CD4-positive, alpha-beta T cell treated with Interleukin-21 for 1 hour (primary cell): Measurements from ENCODE around the gene NFASC.

Experiments
- DNase-seq: peaks from one replicate; pipeline ENCODE4 v3.0.0-alpha.2; 2020

NFASC gene

DNA sequence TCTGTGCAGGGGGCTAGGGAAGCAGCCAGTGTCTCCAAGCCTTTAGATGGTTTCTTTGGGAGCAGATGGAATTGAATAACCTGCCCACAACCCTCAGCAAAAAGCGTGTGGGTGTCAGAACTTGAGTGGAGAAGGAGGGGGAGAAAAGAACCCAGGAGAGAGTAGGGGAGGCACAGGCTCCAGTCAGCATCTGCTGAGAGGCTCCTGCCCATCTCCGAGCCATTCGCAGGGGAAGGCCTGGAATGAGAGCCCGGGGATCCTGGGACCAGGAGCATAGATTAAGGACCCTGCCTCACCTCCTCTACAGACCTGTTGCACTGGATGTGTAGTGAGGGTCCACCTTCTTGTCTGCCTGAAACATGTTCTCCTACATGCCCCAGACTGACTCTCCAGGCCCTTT, 197.3 kb downstream of the NFASC start:
- DNase-seq, result no peak

DNA sequence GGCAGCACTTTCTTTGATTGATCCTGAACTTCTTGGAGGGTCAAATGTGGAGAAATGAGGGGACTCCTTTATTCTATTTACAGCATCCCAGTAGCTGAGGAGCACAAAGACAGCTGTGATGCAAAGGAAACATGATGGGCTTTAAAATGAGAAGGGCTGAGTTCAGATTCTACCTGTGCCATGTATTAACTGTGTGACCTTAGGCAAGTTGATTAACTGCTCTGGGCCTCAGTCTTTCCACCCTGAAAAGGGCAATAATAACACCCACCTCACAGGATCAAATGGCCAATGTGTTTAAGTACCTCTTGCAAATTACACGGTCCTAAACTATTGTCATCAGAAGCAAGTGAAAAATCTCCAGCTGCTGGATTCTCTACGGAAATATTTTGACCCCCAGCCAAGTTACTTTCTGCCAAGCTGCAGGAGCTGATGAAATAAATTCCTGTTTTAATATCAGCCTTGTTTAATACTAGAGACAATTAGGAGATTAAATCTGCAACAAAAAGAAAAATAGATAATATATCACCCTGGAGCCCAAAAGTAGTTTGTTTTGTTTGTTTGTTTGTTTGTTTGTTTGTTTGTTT, 197.9 kb downstream of the NFASC start:
- DNase-seq, result no peak

DNA sequence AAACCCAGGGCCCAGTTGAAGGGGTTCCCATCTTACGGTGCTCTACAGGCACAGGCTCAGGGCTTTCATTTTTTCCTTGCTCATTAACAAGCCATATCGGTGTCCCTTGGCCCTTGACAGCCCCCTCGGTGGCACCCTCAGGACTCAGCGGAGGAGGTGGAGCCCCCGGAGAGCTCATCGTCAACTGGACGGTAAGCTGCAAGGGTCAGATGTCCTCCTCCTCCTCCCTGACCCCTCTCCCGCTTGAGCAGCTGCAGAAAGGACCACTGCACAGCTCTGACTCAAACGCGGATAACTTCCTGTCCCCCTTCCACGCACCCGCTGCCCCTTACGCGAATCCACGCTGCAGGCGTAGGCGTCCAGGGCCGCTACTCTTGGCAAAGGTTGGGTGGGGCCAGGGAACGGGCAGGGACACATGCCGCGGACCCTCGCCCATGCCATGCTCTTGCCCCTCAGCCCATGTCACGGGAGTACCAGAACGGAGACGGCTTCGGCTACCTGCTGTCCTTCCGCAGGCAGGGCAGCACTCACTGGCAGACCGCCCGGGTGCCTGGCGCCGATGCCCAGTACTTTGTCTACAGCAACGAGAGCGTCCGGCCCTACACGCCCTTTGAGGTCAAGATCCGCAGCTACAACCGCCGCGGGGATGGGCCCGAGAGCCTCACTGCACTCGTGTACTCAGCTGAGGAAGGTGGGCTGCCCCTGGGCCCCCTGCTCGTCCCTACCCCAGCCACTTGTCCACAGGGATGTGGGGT, 198.9 kb downstream of the NFASC start:
- DNase-seq, result no peak

DNA sequence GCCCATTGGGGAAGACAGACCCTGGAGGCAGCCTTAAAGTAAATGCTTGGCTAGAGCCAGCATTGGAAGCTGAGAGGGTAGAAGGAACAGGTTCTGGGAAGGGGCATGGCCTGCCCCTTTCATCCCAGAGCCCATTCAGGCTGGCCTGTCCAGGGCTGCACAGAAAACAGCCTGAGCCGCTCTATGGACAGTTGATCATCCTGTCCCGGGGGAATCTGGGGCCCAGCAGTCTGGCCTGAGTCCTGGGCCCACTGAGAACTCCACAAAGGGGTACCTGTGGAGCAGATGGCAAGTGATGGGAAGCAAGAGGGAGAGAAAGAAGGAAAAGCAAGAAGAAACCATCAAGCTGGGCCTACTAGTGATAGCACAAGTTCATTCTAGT, 200.4 kb downstream of the NFASC start:
- DNase-seq, result no peak

DNA sequence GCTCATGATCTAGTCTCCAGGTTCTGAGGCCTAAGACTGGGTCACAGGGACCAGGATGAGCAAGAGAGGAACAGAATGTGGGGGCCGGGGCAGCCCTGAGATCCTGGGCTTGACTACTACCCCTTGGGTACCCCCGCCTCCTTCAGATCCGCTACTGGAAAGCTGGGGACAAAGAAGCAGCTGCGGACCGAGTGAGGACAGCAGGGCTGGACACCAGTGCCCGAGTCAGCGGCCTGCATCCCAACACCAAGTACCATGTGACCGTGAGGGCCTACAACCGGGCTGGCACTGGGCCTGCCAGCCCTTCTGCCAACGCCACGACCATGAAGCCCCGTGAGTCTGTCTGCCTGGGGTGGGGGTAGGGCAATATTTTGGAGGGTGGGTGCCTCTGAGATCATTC, 201.1 kb downstream of the NFASC start:
- DNase-seq, result no peak

DNA sequence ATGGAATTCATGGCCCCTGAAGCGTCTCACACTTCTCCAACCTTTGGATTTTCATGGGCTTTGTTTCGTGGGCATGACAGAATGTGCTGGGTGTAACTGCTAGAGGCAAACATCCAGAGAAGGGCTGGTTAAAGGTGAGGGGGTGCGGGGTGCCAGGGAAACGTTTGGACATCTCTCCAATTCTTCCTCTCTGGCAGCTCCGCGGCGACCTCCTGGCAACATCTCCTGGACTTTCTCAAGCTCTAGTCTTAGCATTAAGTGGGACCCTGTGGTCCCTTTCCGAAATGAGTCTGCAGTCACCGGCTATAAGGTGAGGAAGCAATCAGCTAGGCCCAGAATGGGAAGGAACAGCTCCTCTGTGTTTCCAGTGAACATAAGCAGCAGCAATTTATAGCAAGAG, 201.6 kb downstream of the NFASC start:
- no peak for DNase-seq
